ENCODE measurements around the gene PCSK5.
A peak's percentile ranks its signal among the peaks of the same experiment; 100 is the strongest.

The PCSK5 gene

GRCh38 chr9:76213751-76214150 is 323.3 kb downstream of the PCSK5 start:
- DNase-seq = no peak

GRCh38 chr9:76215066-76215465 is 324.6 kb downstream of the PCSK5 start:
- no peak for DNase-seq

- no peak for DNase-seq
Measured at GRCh38 chr9:76216161-76216649, 325.7 kb downstream of the PCSK5 start.

- DNase-seq = no peak
Measured at GRCh38 chr9:76218117-76218885, 327.8 kb downstream of the PCSK5 start.

- no peak for DNase-seq
Measured at GRCh38 chr9:76218886-76219445, 328.5 kb downstream of the PCSK5 start.

- DNase-seq = no peak
Measured at GRCh38 chr9:76219560-76220151, 329.2 kb downstream of the PCSK5 start.

GRCh38 chr9:76221423-76221822 is 330.9 kb downstream of the PCSK5 start:
- DNase-seq = no peak

GRCh38 chr9:76223749-76224340 is 333.4 kb downstream of the PCSK5 start:
- no peak for DNase-seq

- DNase-seq = no peak
Measured at GRCh38 chr9:76227156-76227555, 336.7 kb downstream of the PCSK5 start.

GRCh38 chr9:76231001-76231400 is 340.5 kb downstream of the PCSK5 start:
- no peak for DNase-seq

GRCh38 chr9:76232861-76233489 is 342.5 kb downstream of the PCSK5 start:
- DNase-seq = no peak

- DNase-seq = no peak
Measured at GRCh38 chr9:76240578-76240977, 350.1 kb downstream of the PCSK5 start.

GRCh38 chr9:76245518-76245917 is 355.0 kb downstream of the PCSK5 start:
- DNase-seq = no peak

- no peak for DNase-seq
Measured at GRCh38 chr9:76246680-76247079, 356.2 kb downstream of the PCSK5 start.

GRCh38 chr9:76247426-76247825 is 357.0 kb downstream of the PCSK5 start:
- no peak for DNase-seq

GRCh38 chr9:76249309-76249708 is 358.8 kb downstream of the PCSK5 start:
- DNase-seq = no peak

GRCh38 chr9:76255781-76256455 is 365.4 kb downstream of the PCSK5 start:
- DNase-seq = no peak

GRCh38 chr9:76257311-76257710 is 366.8 kb downstream of the PCSK5 start:
- peak; percentile 73 for DNase-seq

- DNase-seq = peak; percentile 6
Measured at GRCh38 chr9:76266649-76267283, 376.3 kb downstream of the PCSK5 start.

- DNase-seq = no peak
Measured at GRCh38 chr9:76267284-76267652, 376.8 kb downstream of the PCSK5 start.

GRCh38 chr9:76269789-76270188 is 379.3 kb downstream of the PCSK5 start:
- no peak for DNase-seq

- no peak for DNase-seq
Measured at GRCh38 chr9:76271755-76272154, 381.3 kb downstream of the PCSK5 start.
